Osteoblast (primary cell): ENCODE measurements around the gene S1PR1. TPM values are rescaled to one million over a fixed set of nuclear protein-coding genes. Genes with fewer than 3 reads are reported as not detected.

Source experiments
- DNase-seq: peaks from one replicate; pipeline ENCODE4 v3.0.0; 2011; ENCODE audit warnings: low spot score, mixed read lengths; ENCODE audit not compliant: insufficient read length; ENCODE audit errors: missing footprints
- H2AFZ ChIP-seq: 2 replicates; pipeline ENCODE4 v1.6.0; 2011; ENCODE audit warnings: mild to moderate bottlenecking, low read length
- H3K27ac ChIP-seq: 2 replicates; pipeline ENCODE4 v1.5.1; 2011; ENCODE audit warnings: mild to moderate bottlenecking, low read depth, low read length, moderate library complexity
- H3K27me3 ChIP-seq: 2 replicates; pipeline ENCODE4 v1.6.0; 2012; ENCODE audit warnings: mild to moderate bottlenecking, control low read depth, inconsistent platforms, low read length, moderate library complexity; ENCODE audit not compliant: insufficient read depth
- H3K36me3 ChIP-seq: 2 replicates; pipeline ENCODE4 v1.5.1; 2011; ENCODE audit warnings: mild to moderate bottlenecking, low read length, control low read depth, moderate library complexity; ENCODE audit not compliant: insufficient read depth
- H3K4me1 ChIP-seq: 2 replicates; pipeline ENCODE4 v1.5.1; 2011; ENCODE audit warnings: mild to moderate bottlenecking, low read length, control low read depth, moderate library complexity; ENCODE audit not compliant: insufficient read depth
- H3K4me2 ChIP-seq: 2 replicates; pipeline ENCODE4 v1.6.0; 2011; ENCODE audit warnings: mild to moderate bottlenecking, low read length; ENCODE audit not compliant: insufficient read depth
- H3K4me3 ChIP-seq: fragments of 200-600 bp; sonication (generic); 3 replicates; pipeline ENCODE4 v1.5.1; 2012; ENCODE audit warnings: mild to moderate bottlenecking, low read length, inconsistent platforms; ENCODE audit not compliant: insufficient read depth
- H3K79me2 ChIP-seq: 2 replicates; pipeline ENCODE4 v1.6.0; 2012; ENCODE audit warnings: mild to moderate bottlenecking, low read length, control low read depth, inconsistent platforms; ENCODE audit not compliant: insufficient read depth
- H3K9me3 ChIP-seq: 2 replicates; pipeline ENCODE4 v1.5.1; 2011; ENCODE audit warnings: low read depth, low read length, control low read depth
- H4K20me1 ChIP-seq: 2 replicates; pipeline ENCODE4 v1.6.0; 2012; ENCODE audit warnings: mild to moderate bottlenecking, low read length, control low read depth; ENCODE audit not compliant: insufficient read depth
- CTCF ChIP-seq: IDR thresholded peaks from 2 replicates; pipeline ENCODE4 v1.5.1; 2011; ENCODE audit warnings: mild to moderate bottlenecking, low read depth, low read length, moderate library complexity; ENCODE audit errors: extremely low read depth
- total RNA-seq: library from RNA; depleted of rRNA; stranded (reverse); fragments of >200 nt; gene quantifications from 2 replicates; pipeline ENCODE4 v1.2.3, GENCODE V29; 2012

S1PR1 gene
- total RNA-seq, 1 donor: 25.7 TPM

GRCh38 chr1:101242324-101243050, 5.7 kb downstream of the S1PR1 start:
- Histone ChIP-seq H4K20me1 (peaks cover 4% of the 10 kb centered on the region), H3K36me3 (peaks cover 9% of the 10 kb centered on the region), H3K27me3 (no peaks in the 10 kb centered on the region), H3K4me2 (no peak overlapping the region), H3K9me3 (no peaks in the 10 kb centered on the region), H2AFZ (no peak overlapping the region), H3K4me3 (no peak overlapping the region), H3K27ac (no peak overlapping the region), H3K79me2 (no peaks in the 10 kb centered on the region), H3K4me1 (peaks cover 7% of the 10 kb centered on the region)
- no peak for TF ChIP-seq CTCF
- DNase-seq: no peak

DNA sequence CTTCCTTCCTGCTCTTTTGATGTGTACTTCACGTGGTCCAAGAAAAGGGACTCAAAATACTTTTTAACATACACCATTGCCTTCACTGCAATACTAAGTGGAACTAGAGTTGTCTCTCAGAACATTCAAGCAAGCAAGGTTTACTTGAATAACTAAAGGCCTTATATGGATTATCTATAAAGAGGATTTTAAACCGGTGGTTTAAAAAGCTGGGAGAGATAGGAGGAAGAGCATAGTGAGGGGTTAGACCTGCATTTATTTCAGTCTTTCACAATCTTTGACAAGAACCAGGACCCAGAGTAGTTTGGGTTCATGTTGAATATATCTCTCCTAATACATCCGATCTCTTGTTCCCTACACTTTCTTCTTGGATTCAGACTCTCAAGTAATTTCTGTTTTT, 6.9 kb downstream of the S1PR1 start:
- no peaks in the 10 kb centered on the region for H3K9me3 ChIP-seq
- peaks cover 9% of the 10 kb centered on the region for H3K36me3 ChIP-seq
- DNase-seq: no peak
- H3K4me1 ChIP-seq: no peaks in the 10 kb centered on the region
- peaks cover 4% of the 10 kb centered on the region for H4K20me1 ChIP-seq
- no peaks in the 10 kb centered on the region for H3K27me3 ChIP-seq
- H3K79me2 ChIP-seq: no peaks in the 10 kb centered on the region
- no peak overlapping the region for H3K4me2 ChIP-seq
- TF ChIP-seq CTCF: no peak
- no peak overlapping the region for H2AFZ ChIP-seq
- H3K4me3 ChIP-seq: no peak overlapping the region
- H3K27ac ChIP-seq: no peak overlapping the region

DNA sequence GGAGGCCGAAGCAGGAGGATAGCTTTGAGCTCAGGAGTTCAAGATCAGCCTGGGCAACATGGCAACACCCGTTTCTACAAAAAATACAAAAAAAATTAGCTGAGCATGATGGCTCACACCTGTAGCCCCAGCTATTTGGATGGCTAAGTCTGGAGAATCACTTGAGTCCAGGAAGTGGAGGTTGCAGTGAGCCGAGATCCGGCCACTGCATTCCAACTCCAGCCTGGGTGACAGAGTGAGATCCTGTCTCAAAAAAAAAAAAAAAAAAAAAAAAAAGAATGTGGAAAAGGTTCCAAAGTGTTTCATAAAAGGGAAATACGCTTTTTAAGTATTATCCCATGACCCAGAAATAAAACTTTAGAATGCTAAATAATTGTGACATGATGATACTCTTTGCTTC, 8.0 kb downstream of the S1PR1 start:
- no peaks in the 10 kb centered on the region for H3K27me3 ChIP-seq
- no peaks in the 10 kb centered on the region for H3K4me1 ChIP-seq
- no peaks in the 10 kb centered on the region for H3K79me2 ChIP-seq
- no peak for DNase-seq
- H3K27ac ChIP-seq: no peak overlapping the region
- no peaks in the 10 kb centered on the region for H4K20me1 ChIP-seq
- no peak overlapping the region for H3K4me2 ChIP-seq
- H3K36me3 ChIP-seq: peaks cover 2% of the 10 kb centered on the region
- no peaks in the 10 kb centered on the region for H3K9me3 ChIP-seq
- H2AFZ ChIP-seq: no peak overlapping the region
- no peak overlapping the region for H3K4me3 ChIP-seq
- TF ChIP-seq CTCF: no peak

DNA sequence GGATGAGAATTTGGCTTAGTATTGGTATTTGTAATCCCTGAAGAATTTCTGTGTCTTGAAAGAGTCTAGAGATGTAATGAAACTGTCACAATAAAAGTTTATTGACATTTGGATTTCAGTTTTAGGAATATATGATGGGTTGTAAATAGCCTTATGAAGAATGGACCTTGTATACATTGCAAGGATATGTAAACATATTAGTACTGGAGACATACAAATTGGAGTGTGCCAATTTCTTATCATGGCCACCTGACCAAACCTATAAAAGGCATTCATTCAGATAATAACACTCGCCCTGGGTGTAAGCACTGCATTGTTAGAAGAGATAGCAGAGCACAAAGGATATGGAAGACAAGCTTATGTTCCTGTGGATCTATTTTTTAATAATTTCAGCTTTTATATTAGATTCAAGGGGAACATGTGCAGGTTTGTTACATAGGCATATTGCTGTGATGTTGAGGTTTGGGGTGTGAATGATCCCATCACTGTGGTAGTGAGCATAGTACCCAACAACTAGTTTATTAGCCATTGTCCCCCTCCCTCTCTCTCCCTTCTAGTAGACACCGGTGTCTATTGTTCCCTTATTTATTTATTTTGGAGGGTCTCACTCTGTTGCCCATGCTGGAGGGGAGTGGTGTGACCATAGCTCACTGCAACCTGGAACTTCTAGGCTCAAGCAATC, 8.6 kb downstream of the S1PR1 start:
- Histone ChIP-seq H3K4me1 (no peaks in the 10 kb centered on the region), H3K36me3 (no peaks in the 10 kb centered on the region), H3K9me3 (no peaks in the 10 kb centered on the region), H3K4me2 (no peak overlapping the region), H3K27me3 (no peaks in the 10 kb centered on the region), H3K4me3 (no peak overlapping the region), H3K79me2 (no peaks in the 10 kb centered on the region), H4K20me1 (no peaks in the 10 kb centered on the region), H3K27ac (no peak overlapping the region), H2AFZ (no peak overlapping the region)
- no peak for DNase-seq
- no peak for TF ChIP-seq CTCF
